Measurements from ENCODE around the gene C14orf93.
"Not testable (repeated sequence)": the region's sequence is repeated elsewhere in the genome, so short reads cannot be mapped to it uniquely, and the experiment has no call there.

The C14orf93 gene

GRCh38 chr14:22972313-22972930, 37.5 kb downstream of the C14orf93 start:
- no peak for TF ChIP-seq CTCF (IDR thresholded peaks at IDR 0.05)
- Histone ChIP-seq H3K4me1 (ENCODE audit: control insufficient read depth in 1 of 2, insufficient read depth in 1 of 2, low read depth in 1 of 2, low read length in 1 of 2) (no peaks in the 10 kb centered on the region), H3K27ac (no peak overlapping the region), H3K9me3 (no peaks in the 10 kb centered on the region), H3K27me3 (peaks cover 14% of the 10 kb centered on the region), H3K36me3 (no peaks in the 10 kb centered on the region), H3K4me3 (ENCODE audit: low read depth in 1 of 2, low read length in 1 of 2) (no peak overlapping the region)

- Histone ChIP-seq H3K4me3 (ENCODE audit: low read depth in 1 of 2, low read length in 1 of 2) (no peak overlapping the region), H3K4me1 (ENCODE audit: control insufficient read depth in 1 of 2, insufficient read depth in 1 of 2, low read depth in 1 of 2, low read length in 1 of 2) (no peaks in the 10 kb centered on the region), H3K27me3 (peaks cover 1% of the 10 kb centered on the region), H3K9me3 (no peaks in the 10 kb centered on the region), H3K27ac (no peak overlapping the region), H3K36me3 (no peaks in the 10 kb centered on the region)
- no peak for TF ChIP-seq CTCF (IDR thresholded peaks at IDR 0.05)
Observed at GRCh38 chr14:22971152-22971551, 38.8 kb downstream of the C14orf93 start.

- TF ChIP-seq CTCF (IDR thresholded peaks at IDR 0.05): no peak
- H3K9me3 ChIP-seq: no peaks in the 10 kb centered on the region
Observed at GRCh38 chr14:22966783-22967269, 43.1 kb downstream of the C14orf93 start.

GRCh38 chr14:22965916-22966782, 43.8 kb downstream of the C14orf93 start:
- not testable (repeated sequence) for H3K27me3 ChIP-seq; H3K4me1 ChIP-seq (ENCODE audit: control insufficient read depth in 1 of 2, insufficient read depth in 1 of 2, low read depth in 1 of 2, low read length in 1 of 2); H3K9me3 ChIP-seq; H3K4me3 ChIP-seq (ENCODE audit: low read depth in 1 of 2, low read length in 1 of 2); H3K27ac ChIP-seq; H3K36me3 ChIP-seq

More at GRCh38 chr14:22966783-22967269, 43.1 kb downstream of the C14orf93 start:
- no peak overlapping the region for H3K27ac ChIP-seq
- H3K4me1 ChIP-seq (ENCODE audit: control insufficient read depth in 1 of 2, insufficient read depth in 1 of 2, low read depth in 1 of 2, low read length in 1 of 2): no peaks in the 10 kb centered on the region
- H3K36me3 ChIP-seq: no peaks in the 10 kb centered on the region
- no peaks in the 10 kb centered on the region for H3K27me3 ChIP-seq
- H3K4me3 ChIP-seq (ENCODE audit: low read depth in 1 of 2, low read length in 1 of 2): no peak overlapping the region

GRCh38 chr14:22962061-22962676, 47.8 kb downstream of the C14orf93 start:
- no peaks in the 10 kb centered on the region for H3K9me3 ChIP-seq
- no peak overlapping the region for H3K4me3 ChIP-seq (ENCODE audit: low read depth in 1 of 2, low read length in 1 of 2)
- TF ChIP-seq CTCF (IDR thresholded peaks at IDR 0.05): no peak
- peaks cover 7% of the 10 kb centered on the region in 2 experiments for H3K4me1 ChIP-seq (ENCODE audit: control insufficient read depth in 1 of 2, insufficient read depth in 1 of 2, low read depth in 1 of 2, low read length in 1 of 2)
- no peaks in the 10 kb centered on the region for H3K36me3 ChIP-seq
- no peak overlapping the region for H3K27ac ChIP-seq
- H3K27me3 ChIP-seq: no peaks in the 10 kb centered on the region
